NCI-H2227 (cell line): ENCODE data around the gene ST7.
"Not testable (repeated sequence)": the region's sequence is repeated elsewhere in the genome, so short reads cannot be mapped to it uniquely, and the experiment has no call there.

Experiments used
- DNase-seq: peaks from one replicate; lab custom pipeline; 2025; ENCODE audit not compliant: unreplicated experiment; lab: John Stamatoyannopoulos, UW

Gene ST7

DNA sequence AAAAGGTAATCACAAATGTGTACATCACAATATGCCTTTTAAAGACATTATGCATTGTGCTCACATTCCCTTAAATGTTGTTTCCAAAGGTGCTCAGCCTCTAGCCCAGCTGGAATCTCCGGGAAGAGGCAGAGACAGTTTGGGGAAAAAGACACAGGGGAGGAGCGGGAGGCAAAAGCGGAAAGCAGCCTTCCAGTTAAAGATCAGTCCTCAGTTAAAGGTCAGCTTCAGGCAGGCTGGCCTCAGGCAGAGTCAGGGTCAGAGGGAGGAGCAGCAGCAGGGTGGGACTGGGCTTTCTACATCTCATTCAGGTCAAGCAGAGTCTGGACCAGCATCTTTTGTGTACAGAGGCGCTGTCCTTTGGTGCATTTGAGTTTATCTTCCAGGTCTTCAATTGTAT, 18.6 kb downstream of the ST7 start:
- no peak for DNase-seq

DNA sequence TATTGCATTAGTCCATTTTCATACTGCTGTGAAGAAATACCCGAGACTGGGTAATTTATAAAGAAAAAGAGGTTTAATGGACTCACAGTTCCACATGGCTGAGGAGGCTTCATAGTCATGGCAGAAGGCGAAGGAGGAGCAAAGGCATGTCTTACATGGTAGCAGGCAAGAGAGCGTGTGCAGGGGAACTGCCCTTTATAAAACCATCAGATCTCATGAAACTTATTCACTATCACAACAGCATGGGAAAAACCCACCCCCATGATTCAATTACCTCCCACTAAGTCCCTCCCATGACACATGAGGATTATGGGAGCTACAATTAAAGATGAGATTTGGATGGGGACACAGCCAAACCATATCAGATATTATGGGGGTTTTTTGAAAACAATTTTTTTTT, 21.7 kb downstream of the ST7 start:
- DNase-seq = not testable (repeated sequence)

DNA sequence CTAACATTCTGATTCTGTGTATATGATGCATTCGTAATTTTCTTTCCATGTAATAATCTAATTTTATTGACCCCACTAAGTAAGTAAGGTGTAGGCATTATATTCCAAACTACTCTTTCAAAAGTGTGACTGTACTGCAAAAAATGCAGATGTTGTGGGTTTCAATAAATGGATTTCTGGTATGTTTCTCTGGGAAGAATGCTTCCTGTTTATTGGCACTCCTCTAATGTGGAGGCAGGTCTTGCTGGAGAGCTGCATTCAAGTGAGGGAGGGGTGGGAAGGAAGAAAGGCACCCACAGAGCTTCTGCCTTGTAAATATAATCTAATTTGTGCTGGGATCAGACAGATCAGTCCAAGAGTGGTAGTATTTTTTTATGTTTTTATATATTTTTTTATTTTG, 23.9 kb downstream of the ST7 start:
- no peak for DNase-seq

DNA sequence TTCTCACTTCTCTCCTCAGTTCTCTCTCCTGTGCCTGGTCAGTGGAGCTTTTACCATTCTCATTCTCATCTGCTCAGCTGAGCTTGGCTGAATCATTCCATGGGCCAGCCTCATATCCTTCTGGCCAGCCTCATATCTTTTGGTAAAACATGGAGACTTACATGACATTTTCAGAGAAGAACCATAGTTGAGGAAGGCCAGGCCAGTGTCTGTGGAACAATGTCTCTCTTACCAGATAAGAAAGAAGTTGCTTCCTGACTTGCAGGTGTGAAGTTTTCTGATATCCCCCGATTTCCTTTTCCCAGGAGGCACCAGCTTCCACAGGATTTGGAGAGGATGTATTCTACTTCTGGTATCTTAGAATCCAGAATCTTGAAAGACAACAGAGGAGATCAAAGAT, 24.7 kb downstream of the ST7 start:
- DNase-seq = no peak

DNA sequence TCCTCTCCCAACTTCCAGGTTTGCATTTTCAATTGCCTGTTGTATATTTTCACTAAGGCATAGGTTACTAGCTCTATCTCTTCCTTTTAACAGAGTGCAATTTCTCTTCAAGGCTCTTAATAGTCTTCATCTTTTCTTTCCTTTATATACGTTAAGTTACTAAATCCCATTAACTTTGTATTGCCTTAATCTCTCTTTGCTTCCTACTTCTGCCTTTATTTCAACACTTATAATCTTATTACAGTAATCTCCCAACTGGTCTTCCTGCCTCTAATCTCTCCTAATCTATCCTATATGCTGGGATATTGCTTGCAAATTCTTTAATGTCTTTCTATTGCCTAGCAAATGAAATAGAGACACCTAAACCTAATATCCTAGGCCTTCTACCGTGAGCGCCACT, 26.1 kb downstream of the ST7 start:
- DNase-seq = no peak

DNA sequence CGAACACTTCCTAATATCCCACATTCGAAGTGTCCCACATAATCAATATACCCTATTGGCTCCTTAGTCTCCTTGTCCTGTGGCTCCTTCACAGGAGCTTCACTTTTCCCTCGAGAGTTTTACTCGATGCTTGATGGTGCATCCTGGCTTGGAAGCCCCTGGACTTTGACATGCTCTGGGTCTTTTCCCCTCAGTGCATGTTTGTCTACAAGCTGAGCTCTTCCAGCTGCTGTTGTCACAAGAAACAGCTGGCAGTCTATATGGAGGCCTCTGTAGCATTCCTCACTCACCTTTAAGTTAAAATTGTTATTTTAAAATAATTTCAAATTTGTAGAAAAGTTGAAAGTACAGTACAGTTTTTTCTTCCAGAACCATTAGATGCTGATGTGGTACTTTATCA, 27.1 kb downstream of the ST7 start:
- no peak for DNase-seq

DNA sequence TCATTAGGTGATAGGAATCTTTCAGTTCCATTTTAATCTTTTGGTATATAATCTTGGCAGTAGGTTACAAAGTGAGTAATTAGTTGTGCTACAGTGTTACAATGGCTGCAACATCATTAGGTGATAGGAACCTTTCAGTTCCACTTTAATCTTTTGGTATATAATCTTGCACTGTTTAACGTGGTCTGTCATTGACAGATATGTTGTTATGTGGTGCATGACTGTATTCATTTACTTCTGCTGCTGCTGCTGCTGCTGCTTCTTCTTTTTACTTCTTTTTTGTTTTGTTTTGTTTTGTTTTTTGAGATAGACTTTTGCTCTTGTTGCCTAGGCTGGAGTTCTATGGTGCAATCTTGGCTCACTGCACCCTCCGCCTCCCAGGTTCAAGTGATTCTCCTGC, 28.6 kb downstream of the ST7 start:
- DNase-seq = peak; percentile 4

DNA sequence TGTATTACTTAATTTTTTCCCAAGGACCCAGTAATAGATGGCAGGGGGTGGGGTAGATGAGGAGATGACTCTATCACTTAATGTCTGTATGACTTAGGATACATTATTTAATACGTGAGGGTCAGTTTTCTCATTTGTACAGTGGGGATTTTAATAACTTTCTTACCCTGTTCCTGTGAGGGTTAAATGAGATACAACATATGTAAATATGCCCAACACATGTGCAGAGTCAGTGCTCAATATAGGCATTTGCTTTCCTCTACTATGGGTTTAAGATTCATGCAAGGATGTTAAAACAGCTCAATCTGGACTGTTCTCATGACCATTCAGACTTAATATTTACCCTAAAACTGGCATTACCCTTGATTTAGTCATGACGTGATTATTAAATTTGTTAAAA, 31.2 kb downstream of the ST7 start:
- DNase-seq = no peak

DNA sequence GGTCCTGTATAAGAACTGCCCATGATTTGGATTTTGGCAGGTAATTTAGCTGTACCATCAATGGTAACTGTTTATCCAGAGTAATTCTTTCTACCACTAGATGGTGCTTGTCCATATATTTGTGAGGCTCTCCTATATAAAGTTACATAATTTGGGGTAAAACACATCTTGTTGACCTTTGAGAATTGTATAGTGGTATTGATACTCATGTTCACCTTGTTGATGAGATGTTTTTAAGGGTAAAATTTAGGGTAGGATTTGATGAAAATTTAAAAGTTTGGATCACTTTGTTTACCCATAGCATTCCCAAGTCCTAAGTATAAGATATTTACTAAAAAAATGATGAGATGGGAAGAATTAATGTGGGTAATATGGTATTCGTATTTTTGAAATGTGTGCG, 31.6 kb downstream of the ST7 start:
- peak; percentile 52 for DNase-seq

DNA sequence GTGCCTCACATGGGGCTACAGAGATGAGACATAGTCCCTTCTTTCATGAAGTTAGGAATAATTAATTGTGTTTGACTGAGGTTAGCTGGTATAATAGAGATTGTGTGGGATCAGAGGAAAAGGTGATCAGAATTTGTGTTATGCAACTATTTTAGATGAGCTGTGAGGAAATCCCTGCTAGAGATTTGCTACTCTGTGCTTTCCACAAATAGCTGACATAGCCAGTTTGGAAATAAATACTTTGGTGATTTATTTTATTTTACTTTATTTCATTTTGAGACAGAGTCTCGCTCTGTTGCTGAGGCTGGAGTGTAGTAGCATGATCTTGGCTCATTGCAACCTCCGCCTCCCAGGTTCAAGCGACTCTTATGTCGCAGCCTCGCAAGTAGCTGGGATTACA, 32.3 kb downstream of the ST7 start:
- DNase-seq = no peak

DNA sequence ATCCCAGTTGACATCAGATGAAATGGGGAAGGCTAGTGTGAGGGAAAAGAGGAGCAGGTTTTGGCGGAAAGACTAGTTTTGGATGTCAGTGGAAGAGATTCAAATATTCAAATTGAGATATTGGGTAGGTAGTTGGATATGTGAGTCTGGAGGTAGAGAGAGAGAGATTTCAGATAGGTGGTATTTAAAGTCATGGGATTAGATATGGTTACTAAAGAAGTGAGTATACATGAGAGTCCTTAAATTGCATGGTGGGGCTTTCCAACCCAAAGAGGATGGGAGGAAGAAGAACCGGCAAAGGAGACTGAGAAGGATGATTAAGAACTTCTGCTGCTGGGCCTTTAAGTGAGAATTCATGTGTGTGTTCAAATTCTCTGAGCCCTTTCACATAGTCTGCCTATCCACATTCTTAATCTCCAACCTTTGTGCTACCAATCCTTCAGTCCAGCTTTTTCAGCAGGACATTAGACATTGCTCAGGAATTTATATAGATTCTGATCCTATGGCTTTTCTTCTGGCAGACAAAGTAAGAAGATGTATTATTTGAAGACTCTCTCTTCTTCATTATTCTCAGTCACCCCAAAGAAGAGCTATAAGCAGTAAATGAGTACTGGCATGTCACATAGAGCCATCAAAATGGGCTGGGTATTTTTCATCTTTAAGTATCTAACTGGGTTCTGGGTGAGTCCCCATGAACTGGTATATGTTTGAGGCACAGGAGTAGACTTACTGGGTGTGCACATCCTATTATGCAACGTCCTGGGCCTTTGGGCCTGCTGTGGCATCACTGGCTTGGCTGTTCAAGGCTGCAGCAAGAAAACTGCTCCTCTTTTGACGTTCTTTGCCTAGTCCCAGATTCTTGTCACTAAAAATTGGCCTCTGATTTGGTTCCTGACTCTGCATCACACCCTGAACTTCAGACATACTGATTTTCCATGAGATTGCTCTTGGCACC, 33.6 kb downstream of the ST7 start:
- DNase-seq = no peak

DNA sequence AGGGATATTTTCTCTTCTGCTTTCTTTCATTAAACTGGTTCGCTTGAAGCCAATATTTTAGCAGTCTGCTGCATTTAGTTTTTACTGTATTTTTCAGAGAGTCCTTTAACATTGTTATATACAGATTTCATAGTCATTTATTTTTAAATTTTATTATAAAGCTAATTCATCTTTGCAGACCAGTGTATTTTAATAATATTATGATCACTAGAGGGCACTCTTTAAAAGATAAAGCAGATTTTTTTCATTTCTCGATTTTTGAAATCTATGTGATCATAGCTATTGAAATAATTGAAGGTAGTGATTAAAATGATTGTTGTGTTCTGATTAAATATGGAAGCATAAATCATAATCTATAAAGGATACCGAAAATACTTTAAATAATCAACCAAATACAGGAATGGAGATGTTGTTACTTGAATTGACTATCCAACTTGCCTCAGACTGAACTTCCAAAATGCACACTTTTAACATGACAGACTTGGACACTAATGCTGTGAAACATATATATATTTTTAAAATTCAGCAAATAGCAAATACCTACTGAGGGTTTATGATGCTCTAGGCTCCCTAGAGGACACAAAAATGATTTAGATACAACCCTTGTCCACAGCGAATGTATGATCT, 35.2 kb downstream of the ST7 start:
- DNase-seq = peak; percentile 6

DNA sequence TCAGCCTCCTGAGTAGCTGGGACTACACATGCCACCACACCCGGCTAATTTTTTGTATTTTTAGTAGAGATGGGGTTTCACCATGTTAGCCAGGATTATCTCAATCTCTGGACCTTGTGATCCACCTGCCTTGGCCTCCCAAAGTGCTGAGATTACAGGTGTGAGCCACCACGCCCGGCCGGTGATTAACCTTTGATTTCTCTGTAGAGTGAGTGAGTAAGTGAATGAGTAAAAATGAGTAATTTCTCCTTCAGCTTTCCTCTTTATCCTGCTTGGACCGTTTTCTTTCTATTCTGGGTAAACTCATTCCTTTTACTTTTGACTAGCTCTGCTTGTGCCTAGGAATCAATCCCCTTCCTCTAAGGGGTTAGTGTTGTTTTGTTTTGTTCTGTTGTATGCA, 36.8 kb downstream of the ST7 start:
- DNase-seq = no peak

DNA sequence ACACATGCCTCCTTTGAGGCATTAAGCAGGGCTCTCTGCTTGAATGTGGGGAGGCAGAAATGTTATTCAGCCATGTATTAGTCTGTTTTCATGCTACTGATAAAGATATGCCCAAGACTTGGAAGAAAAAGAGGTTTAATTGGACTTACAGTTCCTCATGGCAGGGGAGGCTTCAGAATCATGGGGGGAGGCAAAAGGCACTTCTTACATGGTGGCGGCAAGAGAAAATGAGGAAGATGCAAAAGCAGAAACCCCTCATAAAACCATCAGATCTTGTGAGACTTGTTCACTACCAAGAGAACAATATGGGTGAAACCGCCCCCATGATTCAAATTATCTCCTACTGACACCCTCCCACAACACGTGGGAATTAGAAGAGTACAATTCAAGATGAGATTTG, 37.9 kb downstream of the ST7 start:
- DNase-seq = no peak

DNA sequence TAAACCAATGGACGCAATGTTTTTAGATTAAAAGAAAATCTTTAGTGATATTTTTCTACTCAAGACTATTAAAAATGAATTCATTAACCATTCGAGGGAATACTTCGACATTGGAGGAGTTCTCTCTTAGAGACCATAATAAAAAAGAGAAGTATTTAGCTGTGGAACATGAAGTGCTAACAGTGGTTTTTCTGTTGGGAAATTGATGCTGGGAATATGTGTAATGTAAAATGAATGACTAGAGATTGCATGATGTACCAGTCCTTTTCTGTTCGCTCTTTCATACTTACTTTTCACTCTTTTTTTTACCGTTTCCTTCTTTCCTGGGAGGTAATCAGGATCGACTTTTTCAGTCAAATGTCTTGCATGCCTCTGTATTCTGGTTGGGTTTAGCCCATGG, 41.3 kb downstream of the ST7 start:
- no peak for DNase-seq

DNA sequence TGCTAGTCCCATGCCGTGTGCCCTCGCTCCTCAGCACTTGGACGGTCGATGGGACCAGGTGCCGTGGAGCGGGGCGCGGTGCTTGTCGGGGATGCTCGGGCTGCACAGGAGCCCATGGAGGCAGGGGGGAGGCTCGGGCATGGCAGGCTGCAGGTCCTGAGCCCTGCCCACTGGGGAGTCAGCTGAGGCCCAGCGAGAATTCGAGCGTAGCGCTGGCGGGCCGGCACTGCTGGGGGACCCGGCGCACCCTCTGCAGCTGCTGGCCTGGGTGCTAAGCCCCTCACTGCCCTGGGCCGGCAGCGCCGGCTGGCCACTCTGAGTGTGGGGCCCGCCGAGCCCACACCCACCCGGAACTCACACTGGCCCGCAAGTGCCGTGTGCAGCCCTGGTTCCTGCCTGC, 44.7 kb downstream of the ST7 start:
- no peak for DNase-seq

DNA sequence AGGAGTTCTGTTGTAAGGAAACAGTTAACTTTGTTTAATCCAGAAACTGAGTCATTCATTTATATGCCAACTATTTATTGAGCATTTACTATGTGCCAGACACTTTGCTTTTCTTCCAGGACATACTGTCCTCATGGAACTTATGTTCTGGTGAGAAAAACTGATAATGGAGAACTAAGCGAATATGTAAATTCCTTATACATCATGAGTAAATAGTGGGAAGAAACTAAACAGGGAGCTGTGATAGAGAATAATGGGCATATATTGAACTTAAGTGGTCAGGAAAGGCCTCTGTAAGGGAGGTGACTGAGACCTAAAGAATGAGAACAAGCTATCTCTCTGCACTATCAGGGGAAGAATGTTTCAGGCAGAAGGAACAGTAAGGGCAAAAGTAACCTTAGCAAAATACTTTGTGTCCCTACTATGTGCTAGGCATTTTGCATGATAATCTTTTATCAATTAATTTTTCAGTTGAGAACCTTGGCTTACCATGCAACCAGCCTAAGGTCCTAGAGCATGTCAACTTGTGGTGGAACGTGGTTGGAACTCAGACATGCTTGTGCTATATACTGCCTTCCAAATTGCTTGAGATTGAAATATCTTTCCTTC, 45.4 kb downstream of the ST7 start:
- DNase-seq = no peak

DNA sequence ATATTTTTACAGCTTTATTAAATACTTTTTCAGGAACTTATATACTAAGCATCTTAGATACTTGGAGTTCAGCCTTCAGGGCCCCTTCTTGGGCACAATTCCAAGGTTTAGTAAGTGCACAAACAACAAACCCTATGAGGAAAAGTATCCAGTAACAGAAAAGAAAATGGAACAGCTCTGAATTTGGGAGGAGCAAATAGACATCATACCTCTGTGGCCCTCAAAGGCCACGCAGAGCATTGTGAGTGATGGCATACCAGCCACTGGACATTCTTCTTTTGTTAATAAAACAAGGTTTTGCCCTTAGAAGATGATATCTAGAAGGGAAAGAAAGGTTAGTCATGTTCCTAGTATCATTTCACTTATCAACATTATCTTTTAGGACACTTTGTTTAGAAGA, 46.0 kb downstream of the ST7 start:
- DNase-seq = no peak

DNA sequence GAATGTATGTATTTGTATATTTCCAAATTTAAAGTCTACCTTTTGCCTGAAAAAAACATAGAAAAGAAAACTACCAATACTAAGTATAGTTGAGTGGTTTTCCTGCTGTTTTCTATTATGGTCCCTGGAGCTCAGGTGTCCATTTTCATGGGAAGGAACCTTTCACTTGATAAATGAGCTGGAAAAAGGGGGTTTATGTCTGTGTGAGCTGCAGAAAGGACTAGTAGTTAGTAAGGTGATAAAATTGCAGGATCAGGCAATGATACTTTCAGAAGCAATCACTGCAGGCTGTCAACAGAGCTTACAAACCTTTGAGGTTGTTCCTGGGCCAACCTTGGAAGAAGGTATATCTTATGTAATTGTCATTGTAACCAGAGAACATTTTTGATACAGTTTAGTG, 48.0 kb downstream of the ST7 start:
- DNase-seq = no peak

DNA sequence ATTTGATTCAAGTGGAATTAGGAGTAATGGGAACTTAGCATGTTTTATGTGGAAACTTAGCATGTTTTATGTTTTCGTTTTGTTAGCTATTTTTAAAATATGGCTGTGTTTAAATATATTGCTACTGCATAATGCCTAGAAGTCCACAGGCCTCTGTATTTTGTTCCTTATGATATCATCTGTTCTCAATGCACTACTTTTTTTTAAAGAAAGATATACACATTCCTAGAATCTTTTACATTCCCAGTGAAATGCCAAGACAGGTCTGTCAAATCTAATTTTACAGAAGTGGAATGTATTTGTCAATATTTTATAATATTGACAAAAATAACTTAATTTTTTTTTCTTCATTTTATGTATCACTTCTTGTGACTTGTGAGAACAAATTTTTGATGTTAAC, 51.6 kb downstream of the ST7 start:
- no peak for DNase-seq

DNA sequence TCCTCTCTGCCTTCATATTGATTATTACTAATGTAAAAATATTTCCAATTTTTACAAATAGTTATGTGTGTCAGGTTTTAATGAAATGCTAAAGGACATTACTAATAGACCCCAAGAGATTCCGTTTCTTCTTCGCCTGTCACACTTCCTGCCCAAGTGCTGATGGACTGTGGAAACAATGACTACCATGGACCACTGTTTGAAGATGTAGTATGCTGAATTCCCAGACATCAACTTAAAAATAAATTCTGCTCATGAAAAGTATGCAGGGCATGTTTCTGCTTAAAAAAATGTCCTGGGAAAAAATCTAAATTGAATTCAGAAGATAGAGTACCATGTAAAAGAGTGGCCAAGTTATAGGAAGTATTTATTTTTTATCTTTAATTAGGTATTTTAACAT, 52.1 kb downstream of the ST7 start:
- no peak for DNase-seq
